Measurements from ENCODE around the gene GDF7.

- TF ChIP-seq CTCF (IDR thresholded peaks at IDR 0.05; ENCODE audit: low read depth, low read length) (no peak), POLR2A (IDR thresholded peaks at IDR 0.05; ENCODE audit: extremely low read depth, insufficient read length) (no peak)
Observed at GRCh38 chr2:20643826-20644225, 23.1 kb upstream of the GDF7 start.

Measured in NB4 (cell line).